Peyer's patch (tissue), 4 donors: ENCODE results near the gene C15orf62. TPM values are rescaled to one million over a fixed set of nuclear protein-coding genes. Genes with fewer than 3 reads are reported as not detected.
A peak's percentile ranks its signal among the peaks of the same experiment; 100 is the strongest.

ENCODE experiments used
- DNase-seq, 3 donors: peaks; one replicate each; pipeline ENCODE4 v3.0.0-alpha.2; 2017 to 2019
- H3K27ac ChIP-seq, 4 donors: fragments of 200-600 bp; sonication (generic); one replicate each; pipeline ENCODE4 v1.5.1; 2016 to 2019
- H3K27me3 ChIP-seq, 2 donors: fragments of 200-600 bp; sonication (generic); one replicate each; pipeline ENCODE4 v1.5.1; 2019
- H3K36me3 ChIP-seq, 3 donors: fragments of 200-600 bp; sonication (generic); one replicate each; pipeline ENCODE4 v1.5.1; 2016 to 2019
- H3K4me1 ChIP-seq, 4 donors: fragments of 200-600 bp; sonication (generic); one replicate each; pipeline ENCODE4 v1.5.1; 2016 to 2019
- H3K4me3 ChIP-seq, 4 donors: fragments of 200-600 bp; sonication (generic); 1 replicate in 3 of 4; 2 replicates in 1 of 4; pipeline ENCODE4 v1.5.1; 2016 to 2019; ENCODE audit warnings: mild to moderate bottlenecking in 1 of 4
- H3K9me3 ChIP-seq, 4 donors: fragments of 200-600 bp; sonication (generic); one replicate each; pipeline ENCODE4 v1.5.1; 2016 to 2019; ENCODE audit warnings: mild to moderate bottlenecking in 1 of 4
- POLR2A ChIP-seq, 2 donors: fragments of 450-650 bp; IDR thresholded peaks; one replicate each; pipeline ENCODE4 v1.5.1; 2017; ENCODE audit warnings: antibody characterized with exemption in 2 of 2, mild to moderate bottlenecking in 2 of 2, moderate library complexity in 2 of 2
- total RNA-seq, 4 donors: library from RNA; depleted of rRNA; stranded (reverse); fragments of >200 nt; gene quantifications; one replicate each; pipeline ENCODE4 v1.1.0, GENCODE V29; 2016
- TF ChIP-seq, protein P1 (sequence below), 6 experiments: fragments of 450-650 bp in 4 of 6; fragments of 200-600 bp in 2 of 6; sonication (generic) in 1 of 6; IDR thresholded peaks; one replicate each; pipeline ENCODE4 v1.5.1; 2017 to 2019; ENCODE audit warnings: antibody characterized with exemption in 6 of 6, mild to moderate bottlenecking in 3 of 6, moderate library complexity in 1 of 6

The C15orf62 gene
- total RNA-seq, 4 donors from 2014 or later, result 1.1 to 1.3 TPM; not detected in 2

GRCh38 chr15:40792394-40792793 lies 22.6 kb downstream of the C15orf62 start:
- DNase-seq, result no peak
- Histone ChIP-seq H3K36me3 (peaks cover 0 to 12% (median 0%) of the 10 kb centered on the region in 3 donors), H3K27me3 (no peaks in the 10 kb centered on the region), H3K27ac (peak overlapping the region in 1 of 4 donors; percentile 55), H3K4me3 (no peak overlapping the region), H3K4me1 (peaks cover 0 to 40% (median 6%) of the 10 kb centered on the region in 4 donors), H3K9me3 (no peaks in the 10 kb centered on the region)
- TF ChIP-seq, protein P1, sequence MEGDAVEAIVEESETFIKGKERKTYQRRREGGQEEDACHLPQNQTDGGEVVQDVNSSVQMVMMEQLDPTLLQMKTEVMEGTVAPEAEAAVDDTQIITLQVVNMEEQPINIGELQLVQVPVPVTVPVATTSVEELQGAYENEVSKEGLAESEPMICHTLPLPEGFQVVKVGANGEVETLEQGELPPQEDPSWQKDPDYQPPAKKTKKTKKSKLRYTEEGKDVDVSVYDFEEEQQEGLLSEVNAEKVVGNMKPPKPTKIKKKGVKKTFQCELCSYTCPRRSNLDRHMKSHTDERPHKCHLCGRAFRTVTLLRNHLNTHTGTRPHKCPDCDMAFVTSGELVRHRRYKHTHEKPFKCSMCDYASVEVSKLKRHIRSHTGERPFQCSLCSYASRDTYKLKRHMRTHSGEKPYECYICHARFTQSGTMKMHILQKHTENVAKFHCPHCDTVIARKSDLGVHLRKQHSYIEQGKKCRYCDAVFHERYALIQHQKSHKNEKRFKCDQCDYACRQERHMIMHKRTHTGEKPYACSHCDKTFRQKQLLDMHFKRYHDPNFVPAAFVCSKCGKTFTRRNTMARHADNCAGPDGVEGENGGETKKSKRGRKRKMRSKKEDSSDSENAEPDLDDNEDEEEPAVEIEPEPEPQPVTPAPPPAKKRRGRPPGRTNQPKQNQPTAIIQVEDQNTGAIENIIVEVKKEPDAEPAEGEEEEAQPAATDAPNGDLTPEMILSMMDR (IDR thresholded peaks at IDR 0.05), result no peak
- TF ChIP-seq POLR2A (IDR thresholded peaks at IDR 0.05), result no peak

- H3K4me3 ChIP-seq, result no peak overlapping the region
- peak overlapping the region in 3 of 4 donors; percentile 35 to 80 (median 71) for H3K27ac ChIP-seq
- peaks cover 0 to 12% (median 0%) of the 10 kb centered on the region in 3 donors for H3K36me3 ChIP-seq
- H3K9me3 ChIP-seq, result no peaks in the 10 kb centered on the region
- DNase-seq, result peak in 2 of 3 donors; percentile 86 to 92
- TF ChIP-seq, protein P1 (IDR thresholded peaks at IDR 0.05), result no peak
- no peak for TF ChIP-seq POLR2A (IDR thresholded peaks at IDR 0.05)
- peaks cover 0 to 33% (median 2%) of the 10 kb centered on the region in 4 donors for H3K4me1 ChIP-seq
- no peaks in the 10 kb centered on the region for H3K27me3 ChIP-seq
These were observed 23.6 kb downstream of the C15orf62 start for GRCh38 chr15:40793216-40793989.

- H3K27me3 ChIP-seq, result no peaks in the 10 kb centered on the region
- peaks cover 0 to 3% (median 0%) of the 10 kb centered on the region in 3 donors for H3K36me3 ChIP-seq
- DNase-seq, result no peak
- H3K4me1 ChIP-seq, result peaks cover 0 to 25% (median 2%) of the 10 kb centered on the region in 4 donors
- TF ChIP-seq, protein P1 (IDR thresholded peaks at IDR 0.05), result no peak
- no peak for TF ChIP-seq POLR2A (IDR thresholded peaks at IDR 0.05)
- H3K9me3 ChIP-seq, result no peaks in the 10 kb centered on the region
- peak overlapping the region in 1 of 4 donors; percentile 40 for H3K27ac ChIP-seq
- H3K4me3 ChIP-seq, result no peak overlapping the region
These were observed 26.3 kb downstream of the C15orf62 start for GRCh38 chr15:40796041-40796440.

- H3K36me3 ChIP-seq, result peaks cover 0 to 5% (median 0%) of the 10 kb centered on the region in 3 donors
- DNase-seq, result no peak
- no peak overlapping the region for H3K4me3 ChIP-seq
- H3K27ac ChIP-seq, result no peak overlapping the region
- no peaks in the 10 kb centered on the region for H3K9me3 ChIP-seq
- H3K4me1 ChIP-seq, result peaks cover 0 to 25% (median 2%) of the 10 kb centered on the region in 4 donors
- no peak for TF ChIP-seq POLR2A (IDR thresholded peaks at IDR 0.05)
- TF ChIP-seq, protein P1 (IDR thresholded peaks at IDR 0.05), result no peak
- H3K27me3 ChIP-seq, result no peaks in the 10 kb centered on the region
These were observed 26.7 kb downstream of the C15orf62 start for GRCh38 chr15:40796512-40796911.

- Histone ChIP-seq H3K4me1 (peaks cover 0 to 32% (median 2%) of the 10 kb centered on the region in 4 donors), H3K27me3 (no peaks in the 10 kb centered on the region), H3K36me3 (peaks cover 0 to 5% (median 0%) of the 10 kb centered on the region in 3 donors), H3K27ac (no peak overlapping the region), H3K4me3 (no peak overlapping the region), H3K9me3 (no peaks in the 10 kb centered on the region)
- no peak for DNase-seq
- TF ChIP-seq POLR2A (IDR thresholded peaks at IDR 0.05), result no peak
- TF ChIP-seq, protein P1 (IDR thresholded peaks at IDR 0.05), result no peak
These were observed 29.7 kb downstream of the C15orf62 start for GRCh38 chr15:40799523-40799922.
